ENCODE data around the gene CFH. TPM values are rescaled to one million over a fixed set of nuclear protein-coding genes. Genes with fewer than 3 reads are reported as not detected.
"Not testable (repeated sequence)": the region's sequence is repeated elsewhere in the genome, so short reads cannot be mapped to it uniquely, and the experiment has no call there.

The CFH gene
- 60.4 TPM for total RNA-seq (ENCODE audit: insufficient read depth, low replicate concordance)

GRCh38 chr1:196651637-196652215 is at the start of gene CFH:
Gene CFH (plus strand): TSS chr1:196652043. CDS start chr1:196652118, 75 bp downstream.
- DNase-seq (ENCODE audit: low spot score): peak; percentile 57

- DNase-seq (ENCODE audit: low spot score): no peak
Observed at GRCh38 chr1:196603651-196604050, 48.2 kb upstream of the CFH start.

GRCh38 chr1:196607981-196608380 is 43.9 kb upstream of the CFH start:
- peak; percentile 7 for DNase-seq (ENCODE audit: low spot score)

GRCh38 chr1:196608390-196609369 is 43.2 kb upstream of the CFH start, which contains the start of gene KCNT2:
Gene KCNT2 (minus strand): TSS chr1:196608440. CDS start chr1:196608309, 131 bp downstream.
- peak; percentile 77 for DNase-seq (ENCODE audit: low spot score)

- DNase-seq (ENCODE audit: low spot score): no peak
Observed at GRCh38 chr1:196609370-196609737, 42.5 kb upstream of the CFH start.

- no peak for DNase-seq (ENCODE audit: low spot score)
Observed at GRCh38 chr1:196611873-196612272, 40.0 kb upstream of the CFH start.

- no peak for DNase-seq (ENCODE audit: low spot score)
Observed at GRCh38 chr1:196619721-196620120, 32.1 kb upstream of the CFH start.

- DNase-seq (ENCODE audit: low spot score): no peak
Observed at GRCh38 chr1:196623079-196623478, 28.8 kb upstream of the CFH start.

GRCh38 chr1:196628838-196629237 is 23.0 kb upstream of the CFH start:
- no peak for DNase-seq (ENCODE audit: low spot score)

- no peak for DNase-seq (ENCODE audit: low spot score)
Observed at GRCh38 chr1:196637606-196638005, 14.2 kb upstream of the CFH start.

GRCh38 chr1:196638466-196638865 is 13.4 kb upstream of the CFH start:
- no peak for DNase-seq (ENCODE audit: low spot score)

- DNase-seq (ENCODE audit: low spot score): not testable (repeated sequence)
Observed at GRCh38 chr1:196639291-196639690, 12.6 kb upstream of the CFH start.

GRCh38 chr1:196640976-196641375 is 10.9 kb upstream of the CFH start:
- DNase-seq (ENCODE audit: low spot score): no peak

- no peak for DNase-seq (ENCODE audit: low spot score)
Observed at GRCh38 chr1:196649990-196650389, 1.9 kb upstream of the CFH start.

GRCh38 chr1:196650403-196650802 is 1.4 kb upstream of the CFH start:
- no peak for DNase-seq (ENCODE audit: low spot score)

GRCh38 chr1:196651079-196651478 is 764 bp upstream of the CFH start:
- no peak for DNase-seq (ENCODE audit: low spot score)

GRCh38 chr1:196654271-196654670 is 2.4 kb downstream of the CFH start:
- DNase-seq (ENCODE audit: low spot score): no peak

- no peak for DNase-seq (ENCODE audit: low spot score)
Observed at GRCh38 chr1:196655071-196655470, 3.2 kb downstream of the CFH start.

- DNase-seq (ENCODE audit: low spot score): no peak
Observed at GRCh38 chr1:196655494-196655893, 3.7 kb downstream of the CFH start.

GRCh38 chr1:196659471-196659870 is 7.6 kb downstream of the CFH start:
- DNase-seq (ENCODE audit: low spot score): no peak

GRCh38 chr1:196660272-196660671 is 8.4 kb downstream of the CFH start:
- no peak for DNase-seq (ENCODE audit: low spot score)

- DNase-seq (ENCODE audit: low spot score): peak; percentile 16
Observed at GRCh38 chr1:196660852-196661251, 9.0 kb downstream of the CFH start.

- no peak for DNase-seq (ENCODE audit: low spot score)
Observed at GRCh38 chr1:196661345-196661744, 9.5 kb downstream of the CFH start.
